ENCODE data around the gene LAPTM4A.
"Not testable (repeated sequence)": the region's sequence is repeated elsewhere in the genome, so short reads cannot be mapped to it uniquely, and the experiment has no call there.

Gene LAPTM4A

GRCh38 chr2:20076757-20077156 is 25.3 kb upstream of the LAPTM4A start:
- DNase-seq (ENCODE audit: low spot score) = no peak

DNA sequence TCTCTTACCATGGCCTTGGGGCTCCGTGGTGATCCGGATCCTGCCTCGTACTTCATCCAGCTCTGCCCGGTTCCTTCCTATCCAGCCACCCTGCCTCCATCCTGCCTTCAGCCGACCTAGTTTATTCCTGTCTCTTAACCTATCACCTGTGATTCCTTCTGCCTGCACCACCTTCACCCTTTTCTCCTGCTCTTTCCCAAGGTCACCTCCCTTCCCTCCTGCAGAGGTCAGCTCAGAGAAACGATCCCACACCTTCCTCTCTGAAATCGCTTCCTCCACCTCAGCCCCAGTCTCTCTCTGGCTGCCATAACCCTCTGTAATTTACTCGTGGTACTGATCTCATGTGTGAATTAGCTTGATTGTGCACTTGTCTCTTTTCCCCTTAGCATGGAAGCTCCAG is 23.5 kb upstream of the LAPTM4A start:
- no peak for DNase-seq (ENCODE audit: low spot score)

- not testable (repeated sequence) for DNase-seq (ENCODE audit: low spot score)
Measured at GRCh38 chr2:20074046-20074648, 22.7 kb upstream of the LAPTM4A start.

DNA sequence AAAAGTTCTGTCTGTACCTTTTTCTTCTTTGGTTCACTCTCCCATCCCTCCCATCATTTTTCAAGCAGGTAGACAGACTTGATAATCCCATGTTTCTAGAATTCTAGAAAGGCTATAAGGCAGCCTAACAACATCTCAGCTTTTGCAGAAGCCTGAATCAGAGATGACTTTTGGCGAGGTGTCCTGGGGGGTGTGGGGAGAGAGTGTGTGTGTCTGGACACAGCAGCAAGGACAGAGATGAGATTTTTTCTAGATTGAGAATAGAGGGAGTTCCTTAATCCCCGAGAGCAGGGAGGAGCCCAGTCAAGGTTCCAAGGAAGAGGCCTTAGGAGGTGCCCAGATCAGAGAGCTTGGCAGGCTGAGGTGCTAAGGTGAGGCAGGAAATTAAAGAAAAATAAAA is 22.0 kb upstream of the LAPTM4A start:
- no peak for DNase-seq (ENCODE audit: low spot score)

DNA sequence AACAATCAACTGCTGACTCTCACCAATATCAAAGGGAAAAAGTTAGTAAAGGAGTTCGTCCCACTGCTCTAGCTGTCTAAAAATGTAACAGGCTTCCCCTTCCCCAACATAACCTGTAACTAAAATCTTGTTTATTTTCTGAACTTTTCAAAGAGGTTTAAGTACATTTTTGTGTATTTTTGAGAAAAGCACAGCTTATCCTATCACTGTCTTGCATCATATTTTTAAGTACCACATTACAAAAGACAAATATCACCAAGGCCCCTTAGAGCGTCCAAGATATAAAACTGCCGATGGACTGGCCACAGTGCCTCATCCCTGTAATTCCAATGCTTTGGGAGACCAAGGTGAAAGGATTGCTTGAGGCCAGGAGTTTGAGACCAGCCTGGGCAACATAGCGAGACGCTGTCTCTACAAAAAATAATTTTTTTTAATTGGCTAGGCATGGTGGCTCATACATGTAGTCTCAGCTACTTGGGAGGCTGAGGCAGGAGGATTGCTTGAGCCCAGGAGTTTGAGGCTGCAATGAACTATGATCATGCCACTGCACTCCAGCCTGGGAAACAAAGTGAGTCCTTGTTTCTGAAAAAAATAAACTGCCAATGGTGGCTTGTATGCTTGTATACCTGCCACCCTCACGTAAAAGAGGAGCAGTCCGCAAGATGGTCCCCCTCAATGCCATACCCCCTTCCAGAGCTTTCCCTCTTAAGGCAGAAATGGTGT is 21.2 kb upstream of the LAPTM4A start:
- DNase-seq (ENCODE audit: low spot score) = no peak

DNA sequence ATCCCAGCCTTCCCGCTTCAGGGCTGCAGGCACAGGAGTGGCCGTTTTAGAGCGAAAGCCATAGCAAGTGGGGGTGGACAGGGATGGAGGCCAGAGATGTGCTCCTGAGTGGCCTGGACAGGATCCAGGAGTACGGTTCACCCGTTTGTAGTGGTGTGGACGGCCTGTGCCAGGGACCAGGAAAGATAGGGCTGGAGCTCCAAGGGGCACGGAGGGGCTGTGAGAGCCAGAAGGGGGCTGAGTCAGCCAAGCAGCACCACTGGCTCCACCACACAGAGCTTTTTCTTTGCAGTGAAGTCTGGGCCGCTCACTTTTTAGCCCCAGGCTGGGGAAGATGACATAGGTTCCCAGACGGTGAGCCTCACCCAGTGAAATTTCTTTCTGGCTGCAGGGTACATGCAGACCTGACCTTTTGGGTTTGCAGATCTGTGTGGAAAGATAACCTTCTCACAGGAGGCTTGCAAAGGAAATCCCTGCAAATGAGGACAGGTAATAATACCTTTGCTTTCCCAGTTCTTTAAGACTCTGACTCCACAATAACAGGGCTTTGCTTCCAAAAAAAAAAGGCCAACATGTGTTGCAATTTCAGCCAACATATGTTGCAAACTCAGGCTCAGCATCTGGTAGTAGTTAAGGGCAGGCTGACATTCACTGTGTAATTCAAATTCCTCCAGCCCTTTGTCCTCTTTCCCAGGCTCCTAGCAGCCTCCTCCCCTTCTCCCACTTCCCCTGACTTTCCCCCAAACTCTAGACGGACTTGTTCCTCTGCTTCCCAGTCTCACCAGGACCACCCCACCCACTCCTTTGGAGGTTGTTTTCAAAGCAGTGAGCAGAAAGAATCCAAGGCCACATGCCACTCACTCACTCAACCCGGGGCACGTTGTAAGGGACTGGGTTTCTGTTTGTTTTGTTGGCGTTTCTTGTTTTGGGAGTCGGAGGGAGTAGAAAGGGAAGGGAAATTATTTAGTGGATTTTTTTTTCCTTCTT is 20.3 kb upstream of the LAPTM4A start:
- DNase-seq (ENCODE audit: low spot score) = peak; percentile 80

DNA sequence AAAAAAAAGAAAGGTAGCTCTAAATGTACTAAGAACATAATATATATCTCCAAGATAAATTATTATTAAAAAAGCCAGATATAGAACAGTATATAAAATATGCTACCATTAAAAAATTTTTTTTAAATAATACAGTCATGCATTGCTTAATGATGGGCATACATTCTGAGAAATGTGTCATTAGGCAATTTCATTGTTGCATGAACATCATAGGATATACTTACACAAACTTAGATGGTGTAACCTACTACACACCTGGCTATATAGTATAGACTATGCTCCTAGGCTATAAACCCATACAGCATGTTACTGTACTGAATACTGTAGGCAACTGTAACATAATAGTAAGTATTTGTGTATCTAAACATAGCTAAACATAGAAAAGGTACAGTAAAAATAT is 18.3 kb upstream of the LAPTM4A start:
- DNase-seq (ENCODE audit: low spot score) = no peak

GRCh38 chr2:20067992-20068584 is 16.7 kb upstream of the LAPTM4A start:
- peak; percentile 51 for DNase-seq (ENCODE audit: low spot score)

DNA sequence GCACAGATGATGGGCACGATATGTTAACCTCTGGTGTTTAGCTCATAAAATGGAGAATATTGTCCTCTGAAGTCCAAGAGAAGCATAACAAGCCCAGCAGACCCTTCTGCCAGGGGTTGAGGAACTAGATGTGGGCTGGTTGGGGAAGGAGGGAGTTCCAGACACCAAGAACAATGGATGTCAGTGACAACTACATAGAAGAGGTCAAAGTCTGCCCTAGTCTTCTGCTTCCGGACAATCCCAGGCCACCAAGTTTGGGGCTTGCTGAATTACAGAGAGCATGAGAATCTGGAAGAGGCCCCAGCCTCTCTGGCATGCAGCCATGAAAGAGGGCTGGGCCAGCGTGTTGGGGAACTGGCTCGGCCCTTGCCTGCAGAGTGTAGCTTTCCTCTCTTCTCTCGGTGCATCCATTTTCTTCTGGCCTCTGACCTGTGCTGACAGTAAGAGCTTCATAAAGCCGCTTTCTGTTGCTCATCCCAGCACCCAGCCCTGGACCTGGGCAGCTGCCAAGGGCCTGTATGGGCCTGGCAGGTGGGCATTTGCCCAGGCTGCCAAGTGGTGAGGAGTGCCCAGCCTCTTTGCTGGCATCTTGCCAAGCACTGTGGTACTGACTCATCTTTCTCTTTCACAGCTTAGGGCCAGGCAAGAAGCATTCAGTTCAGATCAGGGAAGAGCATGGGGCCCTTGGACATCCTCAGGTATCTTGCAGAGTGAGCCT is 14.6 kb upstream of the LAPTM4A start:
- DNase-seq (ENCODE audit: low spot score) = no peak

DNA sequence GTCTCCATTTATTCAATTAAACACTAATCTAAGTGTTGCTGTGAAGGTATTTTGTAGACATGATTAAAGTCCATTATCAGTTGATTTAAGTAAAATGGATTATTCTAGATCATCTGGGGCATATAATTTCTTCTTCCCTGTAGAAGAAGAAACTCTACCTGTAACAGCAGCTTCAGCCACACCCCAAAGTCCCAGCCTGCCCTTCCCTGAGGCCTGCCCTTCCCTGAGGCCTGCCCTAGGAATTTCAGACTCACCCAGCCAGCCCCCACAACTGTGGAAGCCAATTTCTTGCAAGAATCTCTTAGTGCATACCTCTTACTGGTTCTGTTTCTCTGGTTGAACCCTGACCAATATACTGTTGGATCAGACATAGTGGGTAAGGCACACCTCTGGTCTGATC is 13.4 kb upstream of the LAPTM4A start:
- no peak for DNase-seq (ENCODE audit: low spot score)

DNA sequence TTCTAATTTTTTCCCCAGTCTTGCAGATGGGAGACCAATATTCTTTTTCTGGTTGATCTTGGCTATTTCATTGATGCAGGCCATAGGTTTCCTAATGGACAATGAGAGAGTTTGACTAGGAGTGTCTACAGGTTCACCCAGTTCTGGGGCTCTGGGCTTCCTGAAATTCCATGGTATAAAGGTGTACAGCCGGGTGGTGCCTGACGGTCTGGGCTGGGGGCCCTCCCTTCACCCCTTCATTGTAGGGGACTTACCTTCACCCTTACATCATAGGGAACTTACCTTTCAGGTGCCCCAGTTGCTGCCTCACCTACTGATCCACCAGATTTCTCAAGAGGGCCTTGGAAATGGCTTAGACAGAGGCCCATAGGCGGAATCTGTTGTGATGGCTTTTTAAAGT is 13.0 kb upstream of the LAPTM4A start:
- no peak for DNase-seq (ENCODE audit: low spot score)

DNA sequence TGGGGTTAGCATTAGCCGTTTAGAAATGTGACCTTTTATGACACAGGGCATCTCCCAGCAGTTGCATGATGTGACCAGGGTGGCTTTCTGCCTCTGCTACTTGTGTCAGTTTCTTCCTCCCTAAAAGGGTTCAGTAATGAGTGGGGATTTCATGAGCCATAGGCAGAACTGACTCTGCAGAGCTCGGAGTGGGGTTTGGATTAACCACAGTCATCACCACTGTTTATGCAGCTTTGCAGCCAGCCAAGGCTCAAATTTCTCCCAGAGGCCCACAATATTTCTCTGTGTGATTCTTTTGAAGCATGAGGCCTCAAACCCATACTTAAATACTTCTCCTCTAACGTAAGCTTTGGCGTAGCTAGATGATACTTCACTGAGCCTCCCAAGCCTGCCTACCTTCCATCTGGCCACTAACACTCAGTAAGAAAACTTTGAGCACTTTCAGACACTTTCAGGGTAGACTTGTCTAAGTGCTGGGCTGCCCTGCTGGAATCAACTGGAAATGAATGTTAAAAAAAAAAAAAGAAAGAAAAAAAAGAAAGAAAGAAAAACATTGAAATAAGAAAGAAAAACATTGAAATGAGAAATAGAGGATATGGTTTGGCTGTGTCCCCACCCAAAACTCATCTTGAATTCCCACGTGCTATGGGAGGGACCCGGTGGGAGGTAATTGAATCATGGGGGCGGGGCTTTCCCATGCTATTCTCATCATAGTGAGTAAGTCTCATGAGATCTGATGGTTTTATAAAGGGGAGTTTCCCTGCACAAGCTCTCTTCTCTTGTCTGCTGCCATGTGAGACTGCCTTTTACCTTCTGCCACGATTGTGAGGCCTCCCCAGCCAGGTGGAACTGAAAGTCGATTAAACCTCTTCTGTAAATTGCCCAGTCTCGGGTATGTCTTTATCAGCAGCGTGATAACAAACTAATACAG is 11.5 kb upstream of the LAPTM4A start:
- DNase-seq (ENCODE audit: low spot score) = peak; percentile 66

- no peak for DNase-seq (ENCODE audit: low spot score)
Measured at GRCh38 chr2:20061940-20062339, 10.5 kb upstream of the LAPTM4A start.

- DNase-seq (ENCODE audit: low spot score) = no peak
Measured at GRCh38 chr2:20061476-20061875, 10.0 kb upstream of the LAPTM4A start.

DNA sequence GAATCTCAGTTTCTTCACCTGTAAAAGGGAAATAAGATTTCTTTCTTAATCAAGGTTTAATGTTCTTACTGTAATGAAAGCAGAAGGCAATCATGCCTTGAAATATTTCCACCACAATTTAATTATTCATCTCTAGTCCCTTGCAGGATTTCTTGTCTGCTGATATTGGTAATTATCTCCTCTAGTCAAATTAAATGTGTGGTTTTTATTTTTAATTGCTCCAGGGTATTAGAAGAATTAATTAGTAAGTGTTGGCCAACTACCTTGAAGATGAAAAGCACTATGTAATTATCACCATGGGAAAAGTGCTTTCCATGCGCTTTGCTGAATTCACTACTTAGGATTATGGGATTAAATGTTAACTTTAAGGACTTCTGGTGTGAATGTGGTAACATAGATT is 8.7 kb upstream of the LAPTM4A start:
- no peak for DNase-seq (ENCODE audit: low spot score)

GRCh38 chr2:20057268-20057667 is 5.8 kb upstream of the LAPTM4A start:
- DNase-seq (ENCODE audit: low spot score) = no peak

DNA sequence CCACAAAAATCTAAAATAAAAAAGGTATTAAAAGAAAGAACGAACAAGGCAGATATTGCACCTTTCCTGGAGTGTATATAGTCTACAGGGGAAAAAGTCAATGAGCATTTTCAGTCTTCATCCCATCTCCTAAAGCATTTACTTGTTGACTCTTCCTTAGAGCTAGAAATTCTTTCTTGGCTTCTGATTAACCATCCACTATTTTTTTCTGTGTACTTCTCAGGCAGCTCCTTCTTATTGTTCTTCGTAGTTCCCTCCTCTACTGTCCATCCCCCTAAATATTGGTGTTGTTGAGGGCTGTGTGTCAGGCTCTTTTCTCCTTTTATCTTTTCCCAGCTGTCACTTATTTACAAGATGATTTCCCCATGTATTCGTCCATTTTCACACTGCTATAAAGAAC is 3.5 kb upstream of the LAPTM4A start:
- no peak for DNase-seq (ENCODE audit: low spot score)

DNA sequence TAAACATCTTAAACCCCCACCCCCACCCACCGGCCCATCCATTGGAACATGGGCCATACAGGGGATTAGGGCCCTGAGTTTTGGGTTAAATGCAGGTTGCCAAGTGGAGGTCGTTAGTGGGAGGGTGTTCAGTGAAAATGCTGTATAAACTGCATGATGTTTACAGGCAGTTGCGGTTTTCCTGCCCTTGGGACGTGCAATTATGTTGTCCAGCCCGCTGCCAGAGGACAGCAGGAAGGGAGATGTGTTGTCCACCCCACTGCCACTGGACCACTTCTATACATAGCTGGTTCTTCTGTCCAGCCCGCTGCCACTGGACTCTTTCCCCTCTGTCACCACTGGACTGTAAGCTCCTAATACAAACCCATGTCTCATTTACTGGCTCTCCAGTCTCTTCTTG is 2.7 kb upstream of the LAPTM4A start:
- no peak for DNase-seq (ENCODE audit: low spot score)

DNA sequence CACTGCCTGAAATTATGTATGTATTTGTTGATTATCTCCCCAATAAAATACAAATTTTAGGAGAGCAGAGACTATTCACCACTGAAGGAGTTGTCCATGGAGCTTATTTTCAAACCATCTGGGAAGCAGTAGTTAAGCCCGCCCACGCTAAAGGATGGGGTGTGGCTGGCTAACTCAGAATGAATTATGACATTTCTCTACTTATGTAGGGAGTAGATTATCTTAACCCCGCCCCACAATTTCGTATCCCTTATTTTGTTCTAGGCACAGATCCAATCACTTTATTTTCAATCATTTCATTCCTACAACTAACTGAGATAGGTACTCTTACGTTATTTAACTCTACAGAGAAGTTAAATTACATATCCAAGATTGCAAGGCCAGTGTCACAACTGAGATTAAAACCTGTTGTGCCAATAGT is 1.4 kb upstream of the LAPTM4A start:
- peak; percentile 40 for DNase-seq (ENCODE audit: low spot score)

- DNase-seq (ENCODE audit: low spot score) = no peak
Measured at GRCh38 chr2:20052229-20052851, 912 bp upstream of the LAPTM4A start.

Measured in AG08396 (cell line).